Measurements from ENCODE around the gene DENND10.
"Not testable (repeated sequence)": the region's sequence is repeated elsewhere in the genome, so short reads cannot be mapped to it uniquely, and the experiment has no call there.

The DENND10 gene

GRCh38 chr10:119133949-119134348 is 30.0 kb downstream of the DENND10 start:
- Histone ChIP-seq H3K4me3 (ENCODE audit: low read length) (no peak overlapping the region), H3K36me3 (replicated peaks; ENCODE audit: low read depth, low read length) (peaks cover 5% of the 10 kb centered on the region), H3K79me2 (ENCODE audit: low read length) (no peaks in the 10 kb centered on the region), H4K20me1 (ENCODE audit: insufficient read depth, low read length) (no peaks in the 10 kb centered on the region), H3K27ac (ENCODE audit: low read length) (no peak overlapping the region), H3K4me1 (ENCODE audit: low read length) (peaks cover 11% of the 10 kb centered on the region), H3K9ac (ENCODE audit: low read length) (no peak overlapping the region), H3K27me3 (ENCODE audit: low read depth, low read length) (no peaks in the 10 kb centered on the region), H3K4me2 (ENCODE audit: low read length) (no peak overlapping the region), H3K9me3 (ENCODE audit: insufficient read depth, low read length) (no peaks in the 10 kb centered on the region), H2AFZ (ENCODE audit: low read depth, low read length) (no peak overlapping the region)
- TF ChIP-seq, protein P1, sequence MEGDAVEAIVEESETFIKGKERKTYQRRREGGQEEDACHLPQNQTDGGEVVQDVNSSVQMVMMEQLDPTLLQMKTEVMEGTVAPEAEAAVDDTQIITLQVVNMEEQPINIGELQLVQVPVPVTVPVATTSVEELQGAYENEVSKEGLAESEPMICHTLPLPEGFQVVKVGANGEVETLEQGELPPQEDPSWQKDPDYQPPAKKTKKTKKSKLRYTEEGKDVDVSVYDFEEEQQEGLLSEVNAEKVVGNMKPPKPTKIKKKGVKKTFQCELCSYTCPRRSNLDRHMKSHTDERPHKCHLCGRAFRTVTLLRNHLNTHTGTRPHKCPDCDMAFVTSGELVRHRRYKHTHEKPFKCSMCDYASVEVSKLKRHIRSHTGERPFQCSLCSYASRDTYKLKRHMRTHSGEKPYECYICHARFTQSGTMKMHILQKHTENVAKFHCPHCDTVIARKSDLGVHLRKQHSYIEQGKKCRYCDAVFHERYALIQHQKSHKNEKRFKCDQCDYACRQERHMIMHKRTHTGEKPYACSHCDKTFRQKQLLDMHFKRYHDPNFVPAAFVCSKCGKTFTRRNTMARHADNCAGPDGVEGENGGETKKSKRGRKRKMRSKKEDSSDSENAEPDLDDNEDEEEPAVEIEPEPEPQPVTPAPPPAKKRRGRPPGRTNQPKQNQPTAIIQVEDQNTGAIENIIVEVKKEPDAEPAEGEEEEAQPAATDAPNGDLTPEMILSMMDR (IDR thresholded peaks at IDR 0.05; ENCODE audit: low read depth, low read length), result no peak

DNA sequence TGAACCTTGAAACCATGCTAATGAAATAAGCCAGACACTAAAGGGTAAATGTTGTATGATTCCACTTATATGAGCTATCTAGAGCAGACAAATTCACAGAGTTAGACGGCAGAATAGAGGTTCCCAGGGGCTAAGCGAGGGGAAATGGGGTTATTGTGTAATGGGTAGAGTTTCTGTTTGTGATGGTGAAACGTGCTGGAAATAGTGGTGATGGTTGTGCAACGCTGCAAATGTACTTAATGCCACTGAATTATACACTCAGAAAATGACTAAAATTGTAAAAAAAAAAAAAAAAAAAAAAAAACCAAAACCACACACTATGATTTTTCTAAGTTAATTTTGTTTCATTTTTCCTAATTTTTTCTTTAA is 31.6 kb downstream of the DENND10 start:
- TF ChIP-seq, protein P1 (IDR thresholded peaks at IDR 0.05; ENCODE audit: low read depth, low read length), result no peak
- TF ChIP-seq EZH2phosphoT487 (IDR thresholded peaks at IDR 0.05; ENCODE audit: low read depth), result no peak
- H3K9me3 ChIP-seq (ENCODE audit: insufficient read depth, low read length), result no peaks in the 10 kb centered on the region
- no peak overlapping the region for H2AFZ ChIP-seq (ENCODE audit: low read depth, low read length)
- H3K9ac ChIP-seq (ENCODE audit: low read length), result no peak overlapping the region
- no peak overlapping the region for H3K4me3 ChIP-seq (ENCODE audit: low read length)
- H3K27me3 ChIP-seq (ENCODE audit: low read depth, low read length), result no peaks in the 10 kb centered on the region
- no peaks in the 10 kb centered on the region for H3K79me2 ChIP-seq (ENCODE audit: low read length)
- no peak overlapping the region for H3K4me2 ChIP-seq (ENCODE audit: low read length)
- no peak overlapping the region for H3K27ac ChIP-seq (ENCODE audit: low read length)
- H3K4me1 ChIP-seq (ENCODE audit: low read length), result peaks cover 11% of the 10 kb centered on the region
- no peaks in the 10 kb centered on the region for H4K20me1 ChIP-seq (ENCODE audit: insufficient read depth, low read length)
- H3K36me3 ChIP-seq (replicated peaks; ENCODE audit: low read depth, low read length), result peaks cover 4% of the 10 kb centered on the region

GRCh38 chr10:119136084-119136483 is 32.2 kb downstream of the DENND10 start:
- no peak overlapping the region for H3K4me3 ChIP-seq (ENCODE audit: low read length)
- H3K27me3 ChIP-seq (ENCODE audit: low read depth, low read length), result no peaks in the 10 kb centered on the region
- no peak overlapping the region for H3K4me2 ChIP-seq (ENCODE audit: low read length)
- H2AFZ ChIP-seq (ENCODE audit: low read depth, low read length), result no peak overlapping the region
- H3K27ac ChIP-seq (ENCODE audit: low read length), result no peak overlapping the region
- no peaks in the 10 kb centered on the region for H3K36me3 ChIP-seq (replicated peaks; ENCODE audit: low read depth, low read length)
- H3K9ac ChIP-seq (ENCODE audit: low read length), result no peak overlapping the region
- no peaks in the 10 kb centered on the region for H4K20me1 ChIP-seq (ENCODE audit: insufficient read depth, low read length)
- no peaks in the 10 kb centered on the region for H3K79me2 ChIP-seq (ENCODE audit: low read length)
- TF ChIP-seq EZH2phosphoT487 (IDR thresholded peaks at IDR 0.05; ENCODE audit: low read depth), result no peak
- TF ChIP-seq, protein P1 (IDR thresholded peaks at IDR 0.05; ENCODE audit: low read depth, low read length), result no peak
- H3K4me1 ChIP-seq (ENCODE audit: low read length), result peaks cover 7% of the 10 kb centered on the region
- no peaks in the 10 kb centered on the region for H3K9me3 ChIP-seq (ENCODE audit: insufficient read depth, low read length)

GRCh38 chr10:119137878-119138277 is 34.0 kb downstream of the DENND10 start:
- H3K9ac ChIP-seq (ENCODE audit: low read length); H2AFZ ChIP-seq (ENCODE audit: low read depth, low read length); H4K20me1 ChIP-seq (ENCODE audit: insufficient read depth, low read length); H3K9me3 ChIP-seq (ENCODE audit: insufficient read depth, low read length); H3K4me2 ChIP-seq (ENCODE audit: low read length); H3K4me3 ChIP-seq (ENCODE audit: low read length); H3K4me1 ChIP-seq (ENCODE audit: low read length); H3K79me2 ChIP-seq (ENCODE audit: low read length); H3K27me3 ChIP-seq (ENCODE audit: low read depth, low read length); H3K27ac ChIP-seq (ENCODE audit: low read length); H3K36me3 ChIP-seq (replicated peaks; ENCODE audit: low read depth, low read length): not testable (repeated sequence)
